ENCODE data around the gene DTNBP1. TPM values are rescaled to one million over a fixed set of nuclear protein-coding genes. Genes with fewer than 3 reads are reported as not detected.

DTNBP1 gene
- total RNA-seq, 1 donor from 2014 or later: 20.1 TPM

GRCh38 chr6:15481390-15482291 lies 181.2 kb downstream of the DTNBP1 start:
- Mint-ChIP-seq H3K9me3 (ENCODE audit: unreplicated experiment) (no peaks in the 10 kb centered on the region), H3K27ac (ENCODE audit: unreplicated experiment) (no peak overlapping the region), H3K4me1 (ENCODE audit: unreplicated experiment) (peaks cover 18% of the 10 kb centered on the region), H3K36me3 (ENCODE audit: unreplicated experiment) (peaks cover 3% of the 10 kb centered on the region), H3K27me3 (ENCODE audit: unreplicated experiment) (no peaks in the 10 kb centered on the region), H3K4me3 (ENCODE audit: unreplicated experiment) (no peak overlapping the region)
- TF ChIP-seq, protein P1, sequence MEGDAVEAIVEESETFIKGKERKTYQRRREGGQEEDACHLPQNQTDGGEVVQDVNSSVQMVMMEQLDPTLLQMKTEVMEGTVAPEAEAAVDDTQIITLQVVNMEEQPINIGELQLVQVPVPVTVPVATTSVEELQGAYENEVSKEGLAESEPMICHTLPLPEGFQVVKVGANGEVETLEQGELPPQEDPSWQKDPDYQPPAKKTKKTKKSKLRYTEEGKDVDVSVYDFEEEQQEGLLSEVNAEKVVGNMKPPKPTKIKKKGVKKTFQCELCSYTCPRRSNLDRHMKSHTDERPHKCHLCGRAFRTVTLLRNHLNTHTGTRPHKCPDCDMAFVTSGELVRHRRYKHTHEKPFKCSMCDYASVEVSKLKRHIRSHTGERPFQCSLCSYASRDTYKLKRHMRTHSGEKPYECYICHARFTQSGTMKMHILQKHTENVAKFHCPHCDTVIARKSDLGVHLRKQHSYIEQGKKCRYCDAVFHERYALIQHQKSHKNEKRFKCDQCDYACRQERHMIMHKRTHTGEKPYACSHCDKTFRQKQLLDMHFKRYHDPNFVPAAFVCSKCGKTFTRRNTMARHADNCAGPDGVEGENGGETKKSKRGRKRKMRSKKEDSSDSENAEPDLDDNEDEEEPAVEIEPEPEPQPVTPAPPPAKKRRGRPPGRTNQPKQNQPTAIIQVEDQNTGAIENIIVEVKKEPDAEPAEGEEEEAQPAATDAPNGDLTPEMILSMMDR (IDR thresholded peaks at IDR 0.05): no peak
- no peak for DNase-seq (ENCODE audit: extremely low spot score, unreplicated experiment)

DNA sequence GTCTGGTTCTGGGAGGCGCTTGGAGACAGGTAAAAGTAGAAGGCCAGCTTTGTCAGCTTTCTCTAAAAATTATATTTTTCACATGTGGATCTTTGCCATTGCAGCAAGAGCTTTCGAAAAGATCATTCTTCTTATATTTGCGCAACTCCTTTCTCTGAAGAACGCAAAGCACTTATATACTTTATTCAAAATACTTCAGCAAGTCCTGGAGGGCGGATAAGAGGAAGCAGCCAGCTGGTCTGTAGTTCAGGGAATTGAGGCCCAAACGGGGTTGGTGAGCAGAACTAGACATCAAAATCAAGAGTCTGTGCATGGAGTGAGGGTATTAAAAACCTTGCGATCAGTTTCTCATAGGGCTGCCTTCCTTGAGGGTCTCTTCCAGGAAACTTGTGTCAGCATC lies 182.3 kb downstream of the DTNBP1 start:
- no peaks in the 10 kb centered on the region for H3K27me3 Mint-ChIP-seq (ENCODE audit: unreplicated experiment)
- TF ChIP-seq, protein P1 (IDR thresholded peaks at IDR 0.05): no peak
- no peaks in the 10 kb centered on the region for H3K9me3 Mint-ChIP-seq (ENCODE audit: unreplicated experiment)
- H3K4me3 Mint-ChIP-seq (ENCODE audit: unreplicated experiment): no peak overlapping the region
- peaks cover 27% of the 10 kb centered on the region for H3K4me1 Mint-ChIP-seq (ENCODE audit: unreplicated experiment)
- no peak for DNase-seq (ENCODE audit: extremely low spot score, unreplicated experiment)
- peaks cover 5% of the 10 kb centered on the region for H3K36me3 Mint-ChIP-seq (ENCODE audit: unreplicated experiment)
- no peak overlapping the region for H3K27ac Mint-ChIP-seq (ENCODE audit: unreplicated experiment)

DNA sequence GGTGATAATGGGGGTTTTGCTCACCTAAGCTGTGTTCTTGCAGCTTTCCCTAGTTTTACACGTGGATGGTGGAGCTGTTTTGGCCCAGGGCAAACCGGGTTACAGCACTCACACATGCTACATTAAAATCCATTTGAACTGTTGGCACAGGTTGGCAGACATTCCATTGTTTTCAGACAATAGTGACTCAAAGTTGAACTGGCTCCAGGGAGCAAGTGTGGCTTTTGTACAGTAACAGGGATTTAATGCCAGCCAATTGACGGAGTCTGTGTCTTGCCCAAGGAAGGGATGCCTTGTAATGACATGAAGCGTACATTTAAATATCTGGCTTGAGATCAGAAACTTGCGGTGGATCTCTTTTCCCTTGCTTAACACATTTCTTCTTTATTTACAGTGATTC lies 183.1 kb downstream of the DTNBP1 start:
- DNase-seq (ENCODE audit: extremely low spot score, unreplicated experiment): no peak
- Mint-ChIP-seq H3K4me1 (ENCODE audit: unreplicated experiment) (peaks cover 28% of the 10 kb centered on the region), H3K27me3 (ENCODE audit: unreplicated experiment) (no peaks in the 10 kb centered on the region), H3K4me3 (ENCODE audit: unreplicated experiment) (no peak overlapping the region), H3K36me3 (ENCODE audit: unreplicated experiment) (peaks cover 10% of the 10 kb centered on the region), H3K27ac (ENCODE audit: unreplicated experiment) (no peak overlapping the region), H3K9me3 (ENCODE audit: unreplicated experiment) (no peaks in the 10 kb centered on the region)
- TF ChIP-seq, protein P1 (IDR thresholded peaks at IDR 0.05): no peak

DNA sequence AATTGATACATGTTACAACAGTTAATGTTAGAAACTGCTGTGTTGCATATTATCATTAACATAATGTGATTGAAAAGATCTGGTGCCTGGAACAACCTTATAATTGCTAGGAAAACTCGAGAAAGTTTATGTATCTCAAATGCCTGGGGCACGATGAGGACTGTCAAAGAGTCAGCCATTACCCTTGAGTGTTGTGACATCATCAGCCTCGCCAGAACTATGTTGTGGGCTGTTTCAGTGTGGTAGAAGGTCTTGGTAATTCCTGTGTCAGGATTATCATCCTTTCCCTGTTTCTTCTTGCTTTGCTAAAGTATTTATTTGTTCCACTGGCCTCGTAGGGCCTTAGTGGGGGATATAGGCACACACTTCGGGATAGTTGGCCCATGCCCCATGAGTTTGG lies 185.1 kb downstream of the DTNBP1 start:
- H3K27me3 Mint-ChIP-seq (ENCODE audit: unreplicated experiment): no peaks in the 10 kb centered on the region
- peak overlapping the region; percentile 69 for H3K27ac Mint-ChIP-seq (ENCODE audit: unreplicated experiment)
- H3K9me3 Mint-ChIP-seq (ENCODE audit: unreplicated experiment): no peaks in the 10 kb centered on the region
- peaks cover 37% of the 10 kb centered on the region for H3K4me1 Mint-ChIP-seq (ENCODE audit: unreplicated experiment)
- peaks cover 13% of the 10 kb centered on the region for H3K36me3 Mint-ChIP-seq (ENCODE audit: unreplicated experiment)
- TF ChIP-seq, protein P1 (IDR thresholded peaks at IDR 0.05): no peak
- H3K4me3 Mint-ChIP-seq (ENCODE audit: unreplicated experiment): no peak overlapping the region
- DNase-seq (ENCODE audit: extremely low spot score, unreplicated experiment): no peak

GRCh38 chr6:15476631-15477380 lies 186.0 kb downstream of the DTNBP1 start:
- Mint-ChIP-seq H3K27me3 (ENCODE audit: unreplicated experiment) (no peaks in the 10 kb centered on the region), H3K4me1 (ENCODE audit: unreplicated experiment) (peaks cover 37% of the 10 kb centered on the region), H3K36me3 (ENCODE audit: unreplicated experiment) (peaks cover 16% of the 10 kb centered on the region), H3K27ac (ENCODE audit: unreplicated experiment) (peak overlapping the region; percentile 69), H3K9me3 (ENCODE audit: unreplicated experiment) (no peaks in the 10 kb centered on the region), H3K4me3 (ENCODE audit: unreplicated experiment) (no peak overlapping the region)
- TF ChIP-seq, protein P1 (IDR thresholded peaks at IDR 0.05): no peak
- DNase-seq (ENCODE audit: extremely low spot score, unreplicated experiment): no peak
